Adipocyte (in vitro differentiated cells): ENCODE measurements around the gene PVALEF.

Source experiments
- DNase-seq: peaks from one replicate; pipeline ENCODE4 v3.0.0-alpha.2; 2015; ENCODE audit warnings: low read depth
- H3K27me3 ChIP-seq: replicated peaks from 2 replicates; pipeline ENCODE4 v1.7.0; 2013; ENCODE audit warnings: mild to moderate bottlenecking, low read length, moderate library complexity; ENCODE audit not compliant: control insufficient read depth, insufficient read depth
- H3K36me3 ChIP-seq: 2 replicates; pipeline ENCODE4 v1.7.0; 2013; ENCODE audit warnings: low read length, mild to moderate bottlenecking, moderate library complexity; ENCODE audit not compliant: control insufficient read depth, insufficient read depth, severe bottlenecking
- H3K4me1 ChIP-seq: 2 replicates; pipeline ENCODE4 v1.7.0; 2013; ENCODE audit warnings: mild to moderate bottlenecking, low read length, moderate library complexity; ENCODE audit not compliant: control insufficient read depth, insufficient read depth
- H3K4me3 ChIP-seq: 2 replicates; pipeline ENCODE4 v1.7.0; 2013; ENCODE audit warnings: mild to moderate bottlenecking, low read length, moderate library complexity
- H3K9ac ChIP-seq: 2 replicates; pipeline ENCODE4 v1.7.0; 2013; ENCODE audit warnings: mild to moderate bottlenecking, low read length, moderate library complexity
- H3K9me3 ChIP-seq: 2 replicates; pipeline ENCODE4 v1.7.0; 2013; ENCODE audit warnings: mild to moderate bottlenecking, low read length, moderate library complexity; ENCODE audit not compliant: control insufficient read depth

PVALEF gene

DNA sequence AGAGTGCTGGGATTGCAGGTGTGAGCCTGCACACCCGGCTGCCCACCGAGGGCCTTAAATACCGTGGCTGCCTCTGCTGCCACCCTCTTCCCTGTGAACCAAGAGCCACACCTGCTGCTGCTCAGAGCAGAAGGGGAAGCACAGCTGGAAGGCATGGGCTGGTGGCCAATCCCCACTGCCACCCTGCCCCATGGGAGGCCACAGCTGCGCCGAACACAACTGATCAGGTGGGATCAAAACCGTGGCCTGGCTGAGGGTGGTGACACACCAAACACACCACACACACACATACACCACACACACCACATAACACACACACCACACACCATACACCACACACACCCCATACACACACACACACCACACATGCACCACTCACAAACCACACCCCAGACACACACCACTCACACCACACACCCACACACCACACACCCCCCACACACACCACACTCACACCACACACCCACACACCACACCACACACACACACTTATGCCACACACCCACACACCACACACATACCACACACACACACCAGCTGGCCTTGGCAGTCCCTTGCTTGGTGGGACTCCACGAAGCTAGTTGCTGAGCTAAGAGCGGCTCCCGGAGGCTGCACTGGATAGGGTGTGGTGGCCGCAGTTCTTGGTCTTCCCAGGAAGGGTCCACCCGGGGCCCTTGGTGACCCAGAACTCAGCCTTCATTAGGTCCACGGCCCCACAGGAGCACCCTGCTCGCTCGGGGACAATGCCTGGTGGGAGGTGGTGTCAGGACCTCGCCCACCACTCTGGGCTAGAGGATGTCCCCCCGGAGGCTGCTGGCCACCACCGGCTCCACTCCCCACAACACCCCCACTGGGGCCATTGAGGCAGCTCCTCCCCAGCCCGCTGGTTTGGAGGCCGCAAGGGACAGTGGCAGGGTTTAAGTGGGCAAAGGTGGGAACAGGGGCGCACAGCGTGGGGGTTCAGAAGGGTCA lies 42.6 kb downstream of the PVALEF start:
- DNase-seq = no peak
- Histone ChIP-seq H3K9me3 (no peaks in the 10 kb centered on the region), H3K27me3 (no peaks in the 10 kb centered on the region), H3K36me3 (no peaks in the 10 kb centered on the region), H3K9ac (no peak overlapping the region), H3K4me1 (peaks cover 2% of the 10 kb centered on the region), H3K4me3 (no peak overlapping the region)

DNA sequence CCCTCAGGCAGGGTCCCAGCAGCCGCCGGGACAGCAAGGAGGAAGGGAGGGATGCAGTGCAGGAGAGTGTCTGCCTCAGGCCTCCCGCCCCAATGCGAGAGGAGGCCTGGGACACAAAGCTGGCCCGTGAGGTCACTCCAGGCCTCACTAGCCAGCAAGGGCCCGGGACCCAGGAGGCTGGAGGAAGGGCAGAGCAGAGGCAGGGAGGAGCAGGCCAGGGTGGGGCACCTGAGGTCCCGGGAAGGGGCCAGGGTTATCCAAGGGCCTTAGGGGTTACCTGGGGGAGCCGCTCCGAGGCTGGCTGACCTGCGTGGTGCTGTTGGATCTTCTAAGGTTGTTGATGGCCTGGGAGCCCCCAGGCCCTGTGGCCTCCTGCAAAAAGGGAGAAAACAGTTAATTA lies 43.3 kb downstream of the PVALEF start:
- no peaks in the 10 kb centered on the region for H3K36me3 ChIP-seq
- no peak for DNase-seq
- no peaks in the 10 kb centered on the region for H3K9me3 ChIP-seq
- no peaks in the 10 kb centered on the region for H3K27me3 ChIP-seq
- H3K4me3 ChIP-seq = no peak overlapping the region
- H3K9ac ChIP-seq = no peak overlapping the region
- H3K4me1 ChIP-seq = peaks cover 2% of the 10 kb centered on the region

DNA sequence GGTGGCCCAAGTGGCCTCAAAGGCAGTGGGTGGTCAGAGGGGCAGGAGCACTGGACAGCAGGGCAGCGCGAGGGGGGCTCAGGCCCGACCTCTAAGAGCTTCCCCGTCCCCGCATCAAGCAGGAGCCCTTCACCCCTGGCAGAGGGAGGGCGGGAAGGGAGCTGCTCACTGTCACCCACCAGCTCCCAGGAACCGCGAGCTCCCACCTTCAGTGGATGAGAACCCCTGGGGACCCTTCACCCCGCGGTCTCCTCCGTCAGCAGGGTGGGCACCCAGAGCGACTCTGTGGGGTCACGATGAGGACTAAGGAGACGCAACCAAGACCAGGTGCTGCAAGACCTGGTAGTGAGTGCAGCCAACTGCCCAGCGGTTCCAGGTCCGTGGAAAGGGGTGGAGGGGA lies 43.8 kb downstream of the PVALEF start:
- Histone ChIP-seq H3K9ac (no peak overlapping the region), H3K27me3 (no peaks in the 10 kb centered on the region), H3K9me3 (no peaks in the 10 kb centered on the region), H3K4me3 (no peak overlapping the region), H3K36me3 (no peaks in the 10 kb centered on the region), H3K4me1 (peaks cover 2% of the 10 kb centered on the region)
- no peak for DNase-seq

DNA sequence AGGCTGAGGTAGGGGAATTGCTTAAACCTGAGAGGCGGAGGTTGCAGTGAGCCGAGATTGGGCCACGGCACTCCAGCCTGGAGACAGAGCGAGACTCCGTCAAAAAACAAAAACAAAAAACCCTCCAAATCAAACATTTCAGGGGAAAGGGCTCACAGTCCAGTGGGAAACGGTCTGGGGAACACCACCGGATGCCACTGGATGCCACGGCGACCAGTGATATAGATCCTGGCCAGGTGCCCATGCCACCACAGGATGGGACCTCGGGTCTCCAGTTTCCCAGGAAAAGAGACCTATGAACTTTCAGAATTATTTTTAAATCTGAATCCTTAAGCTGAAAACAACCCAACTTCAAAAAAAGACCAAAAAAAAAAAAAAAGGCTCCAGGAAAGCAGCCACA lies 45.2 kb downstream of the PVALEF start:
- no peaks in the 10 kb centered on the region for H3K27me3 ChIP-seq
- no peaks in the 10 kb centered on the region for H3K36me3 ChIP-seq
- H3K4me1 ChIP-seq = peaks cover 2% of the 10 kb centered on the region
- no peak for DNase-seq
- H3K4me3 ChIP-seq = no peak overlapping the region
- H3K9me3 ChIP-seq = no peaks in the 10 kb centered on the region
- H3K9ac ChIP-seq = no peak overlapping the region

DNA sequence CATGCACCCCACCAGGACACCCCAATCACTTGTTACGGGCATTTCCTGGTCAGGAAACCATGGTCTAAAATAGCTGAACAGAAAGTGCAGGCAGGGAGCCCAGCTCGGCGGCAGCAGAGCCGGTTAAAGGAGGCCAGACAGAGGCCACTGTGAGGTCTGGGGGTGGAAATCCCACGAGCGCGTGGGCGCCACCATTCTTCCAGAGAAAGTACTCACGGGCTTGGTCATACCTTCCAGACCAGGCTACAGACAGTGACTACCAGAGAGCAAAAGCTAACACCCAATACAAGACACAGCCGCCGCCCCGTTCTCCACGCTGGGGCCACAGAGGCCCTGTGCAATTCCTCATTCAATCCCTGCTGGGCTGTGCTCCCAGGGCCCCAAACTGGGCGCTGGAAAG lies 45.6 kb downstream of the PVALEF start:
- Histone ChIP-seq H3K9ac (no peak overlapping the region), H3K27me3 (no peaks in the 10 kb centered on the region), H3K36me3 (no peaks in the 10 kb centered on the region), H3K4me3 (no peak overlapping the region), H3K9me3 (no peaks in the 10 kb centered on the region), H3K4me1 (peaks cover 2% of the 10 kb centered on the region)
- DNase-seq = no peak

DNA sequence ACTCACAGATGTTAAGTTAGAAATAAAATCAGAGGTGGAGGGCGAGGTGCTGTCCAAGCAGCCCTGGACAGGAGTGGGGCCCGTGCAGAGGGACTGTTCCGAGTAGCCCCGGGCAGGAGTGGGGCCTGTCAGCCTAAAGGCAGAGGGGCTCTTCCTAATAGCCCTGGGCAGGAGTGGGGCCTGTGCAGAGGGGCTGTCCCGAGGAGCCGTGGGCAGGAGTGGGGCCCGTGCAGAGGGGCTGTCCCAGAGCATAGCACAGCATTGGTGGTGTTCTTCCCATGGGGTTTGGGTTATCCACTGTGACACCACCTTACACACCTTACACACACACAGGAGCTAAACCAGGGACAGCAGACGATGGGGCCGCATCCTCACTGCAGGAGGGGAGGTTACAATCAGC lies 47.1 kb downstream of the PVALEF start:
- H3K27me3 ChIP-seq = no peaks in the 10 kb centered on the region
- no peaks in the 10 kb centered on the region for H3K36me3 ChIP-seq
- H3K4me1 ChIP-seq = peaks cover 2% of the 10 kb centered on the region
- H3K9me3 ChIP-seq = no peaks in the 10 kb centered on the region
- H3K9ac ChIP-seq = no peak overlapping the region
- DNase-seq = no peak
- H3K4me3 ChIP-seq = no peak overlapping the region

DNA sequence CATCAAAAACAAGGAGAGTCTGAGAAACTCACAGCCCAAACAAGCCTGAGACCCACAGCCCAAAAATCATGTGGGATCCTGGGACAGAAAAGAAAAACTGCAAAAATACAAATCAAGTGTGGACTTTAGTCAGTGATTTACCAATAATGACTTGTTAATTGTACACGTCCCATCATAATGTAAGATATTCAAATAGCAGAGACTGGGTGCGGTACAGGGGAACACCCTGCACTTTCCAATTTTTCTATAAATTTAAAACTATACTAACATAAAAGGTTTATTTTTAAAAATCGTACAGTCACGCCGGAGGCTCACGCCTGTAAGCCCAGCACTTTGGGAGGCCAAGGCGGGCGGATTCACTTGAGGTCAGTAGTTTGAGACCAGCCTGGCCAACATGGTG lies 48.7 kb downstream of the PVALEF start:
- peaks cover 2% of the 10 kb centered on the region for H3K4me1 ChIP-seq
- no peaks in the 10 kb centered on the region for H3K36me3 ChIP-seq
- H3K9me3 ChIP-seq = no peaks in the 10 kb centered on the region
- H3K27me3 ChIP-seq = no peaks in the 10 kb centered on the region
- H3K4me3 ChIP-seq = no peak overlapping the region
- H3K9ac ChIP-seq = no peak overlapping the region
- DNase-seq = no peak

DNA sequence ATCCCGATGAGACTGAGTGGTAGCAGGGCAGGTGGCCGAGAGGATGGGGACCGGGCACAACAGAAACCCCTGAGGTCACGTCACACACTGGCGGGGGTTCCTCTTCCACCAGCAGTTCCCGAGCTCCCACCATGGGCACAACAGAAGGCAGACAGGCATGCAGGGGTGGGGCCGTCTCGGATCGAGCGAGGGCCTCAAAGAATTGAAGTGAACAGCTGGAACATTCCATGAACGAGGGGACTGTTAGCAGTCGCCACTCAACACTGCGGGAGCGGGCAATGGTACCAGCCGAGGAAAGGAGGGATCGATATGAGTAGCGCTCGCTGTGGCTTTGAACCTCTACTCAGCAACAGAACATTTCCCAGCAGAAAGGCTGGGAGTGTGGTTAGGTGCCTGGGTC lies 52.2 kb downstream of the PVALEF start:
- peaks cover 6% of the 10 kb centered on the region for H3K4me1 ChIP-seq
- no peak overlapping the region for H3K4me3 ChIP-seq
- H3K27me3 ChIP-seq = no peaks in the 10 kb centered on the region
- no peak overlapping the region for H3K9ac ChIP-seq
- no peak for DNase-seq
- no peaks in the 10 kb centered on the region for H3K9me3 ChIP-seq
- no peaks in the 10 kb centered on the region for H3K36me3 ChIP-seq

DNA sequence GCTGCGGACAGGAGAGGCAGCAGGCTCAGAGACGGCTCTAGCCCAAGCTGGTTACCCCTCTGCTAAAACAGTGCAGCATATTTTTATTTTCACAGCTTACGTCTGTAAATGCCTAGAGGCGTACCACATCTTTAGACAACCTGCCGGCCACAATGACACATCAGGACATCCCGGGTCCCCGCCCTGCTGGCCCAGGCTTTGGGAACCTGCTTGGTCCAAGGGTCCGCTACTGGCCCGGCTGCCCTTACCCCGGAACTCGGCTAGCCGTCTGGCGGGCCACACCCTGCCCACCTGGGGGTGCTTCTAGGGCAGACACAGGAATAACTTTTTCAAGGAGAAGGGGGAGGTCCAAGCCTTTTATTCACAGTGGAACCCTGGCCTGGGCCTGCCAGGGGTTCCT lies 53.2 kb downstream of the PVALEF start:
- no peak for DNase-seq
- Histone ChIP-seq H3K36me3 (no peaks in the 10 kb centered on the region), H3K9ac (no peak overlapping the region), H3K4me1 (peaks cover 9% of the 10 kb centered on the region), H3K27me3 (no peaks in the 10 kb centered on the region), H3K4me3 (no peak overlapping the region), H3K9me3 (no peaks in the 10 kb centered on the region)

DNA sequence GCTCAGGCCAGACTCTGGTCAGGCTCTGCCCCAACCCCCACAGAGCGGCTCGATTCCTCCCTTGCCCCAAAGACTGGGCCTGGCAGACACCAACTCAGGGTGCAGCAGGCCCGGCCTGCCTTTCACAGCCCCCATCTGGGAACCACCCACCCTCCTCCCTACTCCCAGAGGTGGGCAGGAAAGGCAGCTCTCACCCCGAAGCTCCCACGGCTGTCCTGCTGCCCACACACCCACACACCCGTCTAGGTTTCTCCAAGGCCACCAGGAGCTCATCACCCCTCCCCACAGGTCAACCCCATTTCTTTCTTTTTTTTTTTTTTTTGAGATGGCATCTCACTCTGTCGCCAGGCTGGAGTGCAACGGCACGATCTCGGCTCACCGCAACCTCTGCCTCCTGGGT lies 53.7 kb downstream of the PVALEF start:
- no peak for DNase-seq
- no peaks in the 10 kb centered on the region for H3K27me3 ChIP-seq
- H3K4me3 ChIP-seq = no peak overlapping the region
- no peaks in the 10 kb centered on the region for H3K9me3 ChIP-seq
- H3K9ac ChIP-seq = no peak overlapping the region
- H3K36me3 ChIP-seq = no peaks in the 10 kb centered on the region
- H3K4me1 ChIP-seq = peaks cover 13% of the 10 kb centered on the region

DNA sequence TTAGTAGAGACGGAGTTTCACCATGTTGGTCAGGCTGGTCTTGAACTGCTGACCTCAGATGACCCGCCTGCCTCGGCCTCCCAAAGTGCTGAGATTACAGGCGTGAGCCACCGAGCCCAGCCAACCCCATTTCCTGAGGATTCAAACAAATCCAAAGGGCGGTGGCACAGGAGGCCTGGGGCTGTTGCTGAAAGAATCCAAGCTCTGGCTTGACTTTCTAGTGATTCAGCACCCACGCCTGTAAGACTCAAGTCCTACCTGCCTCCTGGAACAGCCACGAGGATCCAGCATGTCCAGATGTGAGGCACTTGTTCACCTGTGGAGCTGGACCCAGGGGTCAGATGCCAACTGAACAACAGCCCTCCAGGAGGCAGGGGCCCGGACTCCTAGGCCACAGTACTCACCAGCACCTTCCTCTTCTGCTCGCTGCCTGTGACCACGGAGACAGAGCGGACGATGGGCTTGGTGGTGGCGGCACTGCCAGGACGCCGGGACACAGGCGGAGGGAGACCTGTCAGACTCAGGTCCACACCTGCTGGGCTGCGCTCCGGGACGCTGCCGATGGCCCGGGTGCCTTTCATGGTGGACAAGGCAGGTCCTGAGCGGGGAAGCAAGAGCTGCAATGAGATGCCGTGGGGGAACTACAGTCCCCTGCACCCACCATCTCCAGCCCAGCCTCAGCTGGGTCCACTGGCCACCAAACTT lies 54.3 kb downstream of the PVALEF start:
- H3K36me3 ChIP-seq = no peaks in the 10 kb centered on the region
- no peaks in the 10 kb centered on the region for H3K27me3 ChIP-seq
- H3K4me1 ChIP-seq = peaks cover 13% of the 10 kb centered on the region
- DNase-seq = no peak
- no peaks in the 10 kb centered on the region for H3K9me3 ChIP-seq
- H3K9ac ChIP-seq = no peak overlapping the region
- no peak overlapping the region for H3K4me3 ChIP-seq
